ENCODE results near the gene TEKT3. TPM values are rescaled to one million over a fixed set of nuclear protein-coding genes. Genes with fewer than 3 reads are reported as not detected.

TEKT3 gene
- total and polyA plus RNA-seq, 8 donors = 0.65 to 2.7 (median 0.92) TPM; not detected in 5

DNA sequence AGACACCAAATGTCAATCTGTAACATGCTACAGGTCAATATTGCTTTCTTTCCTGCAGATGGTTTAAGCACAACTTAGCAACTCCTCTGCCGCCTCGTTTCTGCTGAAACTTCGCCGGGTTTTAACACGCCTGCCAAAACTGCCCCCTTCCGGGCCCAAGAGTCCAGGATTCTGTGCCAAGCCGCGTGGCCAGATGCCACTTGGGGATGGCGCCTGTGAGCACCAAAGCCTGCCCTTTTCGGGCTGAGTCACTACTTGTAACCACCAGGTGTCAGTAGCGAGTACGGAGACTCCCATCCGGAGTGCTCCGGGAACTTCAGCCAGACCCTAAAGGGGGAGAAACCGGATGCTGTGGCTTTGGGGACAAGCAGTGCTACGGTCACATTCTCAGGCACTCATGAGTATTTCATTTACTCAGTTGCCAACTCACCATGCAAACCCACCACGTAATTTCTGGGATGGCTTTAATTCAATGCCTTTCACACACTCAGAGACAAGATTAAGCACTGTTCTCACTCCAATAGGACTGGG is 84.1 kb downstream of the TEKT3 start:
- peak; percentile 76 to 89 for DNase-seq
- intact Hi-C loops (cut with DNase I; ENCODE audit: low total_unique reads) = loop anchor here (5.0 kb wide), 1 partner anchor 245 kb away; no protein-coding TSS in a partner anchor
- H3K36me3 ChIP-seq = peaks cover 25 to 65% (median 48%) of the 10 kb centered on the region in 4 donors
- H3K4me3 ChIP-seq = peak overlapping the region; percentile 21 to 57 (median 42)
- H3K9me3 ChIP-seq = no peaks in the 10 kb centered on the region
- WGBS, 5 donors = 0 to 2% (median 1%) methylated on average over 17 of the region's 17 CpGs
- TF ChIP-seq, protein P1, sequence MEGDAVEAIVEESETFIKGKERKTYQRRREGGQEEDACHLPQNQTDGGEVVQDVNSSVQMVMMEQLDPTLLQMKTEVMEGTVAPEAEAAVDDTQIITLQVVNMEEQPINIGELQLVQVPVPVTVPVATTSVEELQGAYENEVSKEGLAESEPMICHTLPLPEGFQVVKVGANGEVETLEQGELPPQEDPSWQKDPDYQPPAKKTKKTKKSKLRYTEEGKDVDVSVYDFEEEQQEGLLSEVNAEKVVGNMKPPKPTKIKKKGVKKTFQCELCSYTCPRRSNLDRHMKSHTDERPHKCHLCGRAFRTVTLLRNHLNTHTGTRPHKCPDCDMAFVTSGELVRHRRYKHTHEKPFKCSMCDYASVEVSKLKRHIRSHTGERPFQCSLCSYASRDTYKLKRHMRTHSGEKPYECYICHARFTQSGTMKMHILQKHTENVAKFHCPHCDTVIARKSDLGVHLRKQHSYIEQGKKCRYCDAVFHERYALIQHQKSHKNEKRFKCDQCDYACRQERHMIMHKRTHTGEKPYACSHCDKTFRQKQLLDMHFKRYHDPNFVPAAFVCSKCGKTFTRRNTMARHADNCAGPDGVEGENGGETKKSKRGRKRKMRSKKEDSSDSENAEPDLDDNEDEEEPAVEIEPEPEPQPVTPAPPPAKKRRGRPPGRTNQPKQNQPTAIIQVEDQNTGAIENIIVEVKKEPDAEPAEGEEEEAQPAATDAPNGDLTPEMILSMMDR (IDR thresholded peaks at IDR 0.05) = peak in 5 of 7 experiments; percentile 72 to 83 (median 78)
- TF ChIP-seq POLR2AphosphoS5 (IDR thresholded peaks at IDR 0.05) = peak; percentile 23 to 73 (median 62)
- TF ChIP-seq POLR2A (IDR thresholded peaks at IDR 0.05) = no peak
- no peak for TF ChIP-seq EP300 (IDR thresholded peaks at IDR 0.05)
- peaks cover 40 to 94% (median 78%) of the 10 kb centered on the region in 4 donors for H3K4me1 ChIP-seq
- peak overlapping the region in 4 of 5 donors; percentile 27 to 99 (median 95) for H3K27ac ChIP-seq
- peaks cover 0 to 17% (median 14%) of the 10 kb centered on the region in 3 donors for H3K27me3 ChIP-seq

- no peak for TF ChIP-seq EP300 (IDR thresholded peaks at IDR 0.05)
- no peak for TF ChIP-seq POLR2AphosphoS5 (IDR thresholded peaks at IDR 0.05)
- TF ChIP-seq, protein P1 (IDR thresholded peaks at IDR 0.05) = no peak
- TF ChIP-seq POLR2A (IDR thresholded peaks at IDR 0.05) = no peak
- Histone ChIP-seq H3K27me3 (peaks cover 0 to 11% (median 8%) of the 10 kb centered on the region in 3 donors), H3K9me3 (no peaks in the 10 kb centered on the region), H3K4me1 (peaks cover 40 to 94% (median 78%) of the 10 kb centered on the region in 4 donors), H3K36me3 (peaks cover 26 to 71% (median 53%) of the 10 kb centered on the region in 4 donors), H3K4me3 (peak overlapping the region in 3 of 4 donors; percentile 21 to 57 (median 57)), H3K27ac (peak overlapping the region in 2 of 5 donors; percentile 93 to 99)
- intact Hi-C loops (cut with DNase I; ENCODE audit: low total_unique reads) = loop anchor here (5.0 kb wide), 1 partner anchor 246 kb away; no protein-coding TSS in a partner anchor
- no peak for DNase-seq
- WGBS, 5 donors = 28 to 42% (median 37%) methylated on average over 7 of the region's 7 CpGs
These were observed 84.7 kb downstream of the TEKT3 start for GRCh38 chr17:15256689-15257088.

DNA sequence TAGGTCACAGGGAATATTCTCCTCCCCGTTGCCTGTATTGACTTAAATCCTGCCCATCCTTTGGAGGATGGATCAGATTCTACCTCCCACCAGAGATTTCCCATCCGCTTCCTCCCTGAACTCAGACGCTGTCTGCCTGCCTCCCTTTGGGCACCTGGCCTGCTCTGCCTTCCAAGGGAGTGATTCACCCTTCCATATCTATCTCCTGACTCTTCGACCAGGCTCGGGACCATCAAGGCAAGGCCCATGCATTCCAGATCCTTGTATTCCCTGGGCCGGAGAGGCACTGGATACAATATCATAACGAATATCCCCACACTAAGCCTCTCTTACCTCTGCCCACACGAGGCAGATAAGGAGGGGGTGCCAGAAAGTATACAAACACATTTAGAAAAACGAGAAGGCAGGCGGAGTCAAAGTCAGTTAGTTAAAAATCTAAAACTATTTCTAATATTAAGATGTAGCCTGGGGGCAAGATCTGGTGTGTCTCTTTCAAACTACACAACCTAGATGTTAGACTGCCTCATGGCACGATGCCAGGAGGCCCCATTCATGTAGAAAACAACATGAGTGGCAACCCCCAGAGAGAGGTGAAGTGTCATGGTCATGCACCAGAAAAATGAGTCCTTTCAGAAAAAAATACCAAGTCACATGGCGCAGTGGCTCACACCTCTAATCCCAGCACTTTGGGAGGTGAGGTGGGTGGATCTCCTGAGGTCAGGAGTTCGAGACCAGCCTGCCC is 85.5 kb downstream of the TEKT3 start:
- Histone ChIP-seq H3K27ac (peak overlapping the region in 3 of 5 donors; percentile 39 to 99 (median 93)), H3K36me3 (peaks cover 31 to 79% (median 61%) of the 10 kb centered on the region in 4 donors), H3K9me3 (no peaks in the 10 kb centered on the region), H3K4me1 (peaks cover 40 to 96% (median 75%) of the 10 kb centered on the region in 4 donors), H3K4me3 (peak overlapping the region in 2 of 4 donors; percentile 6 to 57), H3K27me3 (peaks cover 0 to 3% (median 0%) of the 10 kb centered on the region in 3 donors)
- DNase-seq = no peak
- TF ChIP-seq, protein P1 (IDR thresholded peaks at IDR 0.05) = no peak
- TF ChIP-seq POLR2AphosphoS5 (IDR thresholded peaks at IDR 0.05) (no peak), POLR2A (IDR thresholded peaks at IDR 0.05) (no peak), EP300 (IDR thresholded peaks at IDR 0.05) (no peak)
- intact Hi-C loops (cut with DNase I; ENCODE audit: low total_unique reads) = loop anchor here (5.0 kb wide), 1 partner anchor 246 kb away; no protein-coding TSS in a partner anchor
- 64 to 73% (median 70%) methylated on average over 13 of the region's 13 CpGs for WGBS, 5 donors

Small RNAs within 50 kb of the gene (small RNA-seq; reads per million reads assigned to genes)
- 0 reads per million in 4 donors for gene RNU6-799P

Other genes starting within 250 kb of the TEKT3 start
- 100 to 1,000 TPM in 1 of 5 donors, 10 to 100 TPM in 4; 35.6 to 168 (median 64.5) TPM for gene PMP22, start 76.3 kb downstream of the TEKT3 start, total RNA-seq
- gene PMP22, start 76.3 kb downstream of the TEKT3 start, polyA plus RNA-seq = 10 to 100 TPM; 34.2 to 54.4 (median 49.0) TPM
- gene CDRT4, start 126.0 kb upstream of the TEKT3 start, total RNA-seq = 10 to 100 TPM in 1 of 5 donors, 1 to 10 TPM in 2, not detected in 2; 4.5 to 12.5 (median 4.9) TPM
- 10 to 100 TPM in 1 of 3 donors, 1 to 10 TPM in 2; 1.5 to 12.8 (median 2.4) TPM for gene CDRT4, start 126.0 kb upstream of the TEKT3 start, polyA plus RNA-seq
- gene TVP23C, start 221.9 kb upstream of the TEKT3 start, total RNA-seq = 10 to 100 TPM in 4 of 5 donors, not detected in 1; 11.6 to 74.5 (median 37.5) TPM
- gene TVP23C, start 221.9 kb upstream of the TEKT3 start, polyA plus RNA-seq = 1 to 10 TPM in 2 of 3 donors, not detected in 1; 2.4 to 2.6 TPM